NCI-H1092 treated with DMSO at 0.1 percent for 48 hours (cell line): ENCODE results near the gene PSTPIP2.
A peak's percentile ranks its signal among the peaks of the same experiment; 100 is the strongest.
"Not testable (repeated sequence)": the region's sequence is repeated elsewhere in the genome, so short reads cannot be mapped to it uniquely, and the experiment has no call there.

ENCODE experiments used
- DNase-seq: peaks from one replicate; lab custom pipeline; 2025; lab: John Stamatoyannopoulos, UW

Gene PSTPIP2

GRCh38 chr18:45984546-45985235 lies 87.4 kb downstream of the PSTPIP2 start:
- no peak for DNase-seq

DNA sequence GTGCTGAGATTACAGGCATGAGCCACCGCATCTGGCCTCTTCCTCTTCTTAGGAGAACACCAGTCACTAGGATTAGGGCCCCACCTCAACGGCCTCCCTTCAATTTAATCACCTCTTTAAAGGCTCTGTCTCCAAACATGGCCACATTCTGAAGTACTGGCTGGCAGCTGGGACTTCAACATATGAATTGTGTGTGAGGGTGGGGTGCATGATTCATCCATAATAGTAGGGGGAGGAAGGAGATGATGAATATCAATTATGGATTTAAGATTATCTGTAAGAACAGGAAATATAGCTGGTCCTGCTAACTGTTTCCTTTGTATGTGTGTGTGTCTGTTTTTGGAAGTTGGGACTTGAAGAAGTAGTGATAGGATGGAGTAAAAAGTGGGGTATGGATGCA lies 90.2 kb downstream of the PSTPIP2 start:
- DNase-seq: no peak

DNA sequence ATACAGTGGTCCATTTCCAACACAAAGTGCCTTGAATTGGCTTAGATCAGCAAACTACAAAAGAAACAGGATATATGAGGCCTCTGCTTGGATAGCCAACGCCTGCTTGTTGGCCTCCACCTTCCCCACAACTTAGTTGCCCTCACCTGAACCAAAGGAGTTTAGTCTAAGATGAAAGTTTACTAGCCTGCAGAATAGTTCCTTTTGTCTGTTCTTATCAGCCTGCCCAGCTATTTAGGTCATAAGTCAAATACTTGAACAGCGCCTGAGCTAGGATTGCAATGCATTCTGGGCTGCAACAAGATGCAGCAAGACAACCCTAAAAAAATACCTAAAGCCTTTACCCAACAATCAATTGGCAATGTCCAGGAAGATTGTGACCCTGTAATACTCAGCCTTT lies 91.8 kb downstream of the PSTPIP2 start:
- no peak for DNase-seq

GRCh38 chr18:45978084-45978483 lies 94.0 kb downstream of the PSTPIP2 start:
- no peak for DNase-seq

DNA sequence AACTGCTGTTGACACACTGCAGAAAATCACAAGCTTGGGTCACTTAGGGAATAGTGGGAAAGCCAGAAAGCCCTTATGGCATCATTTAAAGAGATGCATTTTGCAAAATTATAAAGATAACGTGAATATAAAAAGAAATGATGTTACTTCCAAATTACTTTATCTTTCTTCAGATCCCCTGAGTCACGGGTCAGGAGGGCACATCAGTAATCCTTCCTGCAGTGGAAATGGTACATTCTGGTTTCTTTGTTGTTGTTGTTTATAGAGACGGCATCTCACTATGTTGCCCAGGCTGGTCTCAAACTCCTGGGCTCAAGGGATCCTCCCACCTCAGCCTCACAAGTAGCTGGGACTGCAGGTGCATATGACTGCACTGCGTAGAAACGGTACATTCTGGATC lies 95.1 kb downstream of the PSTPIP2 start:
- DNase-seq: no peak

- DNase-seq: no peak
Measured at GRCh38 chr18:45976566-45976965, 95.5 kb downstream of the PSTPIP2 start.

DNA sequence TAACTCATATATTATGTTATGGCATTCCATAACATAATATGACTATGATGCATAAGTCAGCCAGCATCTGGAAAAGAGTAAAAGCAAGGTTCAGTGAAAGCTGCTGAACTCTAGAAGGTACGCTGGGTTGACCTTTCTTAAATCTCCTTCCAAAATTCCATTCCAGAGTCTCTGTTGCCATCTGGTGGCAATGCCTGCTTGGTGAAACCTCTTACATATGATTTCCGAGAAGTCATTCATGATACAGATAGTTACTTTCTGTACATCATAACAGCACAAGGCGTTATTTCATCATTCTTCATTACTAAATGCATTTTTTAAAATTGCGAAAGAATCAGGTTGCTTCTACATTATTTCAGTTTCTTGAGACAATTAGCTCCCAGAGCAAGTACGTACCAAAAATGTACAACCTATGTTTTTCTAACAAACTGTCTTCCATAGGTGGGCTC lies 97.9 kb downstream of the PSTPIP2 start:
- peak; percentile 80 for DNase-seq

- peak; percentile 96 for DNase-seq
Measured at GRCh38 chr18:45967007-45967706, 104.9 kb downstream of the PSTPIP2 start, which contains the start of gene EPG5. EPG5 (minus strand) TSS chr18:45967329; CDS start chr18:45967239, 90 bp downstream.

DNA sequence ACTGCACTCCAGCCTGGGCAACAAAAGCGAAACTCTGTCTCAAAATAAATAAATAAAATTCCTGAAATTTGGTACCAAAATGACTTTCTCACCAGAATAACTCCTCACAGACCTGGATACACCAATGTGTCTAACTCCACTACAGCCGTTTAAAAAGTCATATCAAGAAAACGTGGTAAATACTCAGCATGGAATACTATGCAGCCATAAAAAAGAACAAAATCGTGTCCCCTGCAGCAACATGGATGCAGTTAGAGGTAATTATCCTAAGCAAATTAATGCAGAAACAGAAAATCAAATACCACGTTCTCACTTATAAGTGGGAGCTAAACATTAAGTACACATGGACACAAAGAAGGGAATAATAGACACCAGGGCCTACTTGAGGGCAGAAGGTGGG lies 107.1 kb downstream of the PSTPIP2 start:
- DNase-seq: not testable (repeated sequence)

DNA sequence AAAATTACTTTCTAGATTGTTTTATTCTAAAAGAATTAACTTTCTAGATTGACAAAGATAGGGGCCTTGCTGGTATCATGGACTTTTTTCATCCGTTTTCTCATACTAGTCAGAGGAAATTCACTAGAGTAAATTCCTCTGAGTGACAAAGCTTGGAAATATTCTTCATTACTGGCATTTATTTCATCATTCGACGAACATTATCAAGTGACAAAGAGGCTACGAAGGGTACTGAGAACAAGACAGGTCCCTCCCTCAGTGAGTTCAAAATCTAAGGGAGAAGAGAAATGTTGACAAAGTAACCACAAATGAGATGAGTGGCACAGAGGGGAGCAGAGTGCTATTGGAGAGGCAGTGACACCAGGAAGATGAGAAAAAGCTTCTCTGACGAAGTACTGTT lies 109.2 kb downstream of the PSTPIP2 start:
- no peak for DNase-seq

GRCh38 chr18:45962461-45962860 lies 109.6 kb downstream of the PSTPIP2 start:
- no peak for DNase-seq

GRCh38 chr18:45959484-45959883 lies 112.6 kb downstream of the PSTPIP2 start:
- DNase-seq: not testable (repeated sequence)

DNA sequence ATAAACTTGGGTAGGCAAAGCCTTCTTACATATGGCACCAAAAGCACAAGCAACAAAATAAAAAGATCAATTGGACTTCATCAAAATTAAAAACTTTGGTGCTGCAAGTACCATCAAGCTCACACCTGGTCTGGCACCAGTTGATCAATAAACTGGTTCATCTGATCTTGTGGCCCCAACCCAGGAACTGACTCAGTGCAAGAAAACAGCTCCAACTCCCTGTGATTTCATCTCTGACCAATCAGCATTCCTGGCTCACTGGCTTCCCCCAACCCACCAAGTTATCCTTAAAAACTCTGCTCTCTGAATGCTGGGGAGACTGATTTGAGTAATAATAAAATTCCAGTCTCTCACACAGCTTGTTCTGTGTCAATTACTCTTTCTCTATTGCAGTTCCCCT lies 113.3 kb downstream of the PSTPIP2 start:
- no peak for DNase-seq

DNA sequence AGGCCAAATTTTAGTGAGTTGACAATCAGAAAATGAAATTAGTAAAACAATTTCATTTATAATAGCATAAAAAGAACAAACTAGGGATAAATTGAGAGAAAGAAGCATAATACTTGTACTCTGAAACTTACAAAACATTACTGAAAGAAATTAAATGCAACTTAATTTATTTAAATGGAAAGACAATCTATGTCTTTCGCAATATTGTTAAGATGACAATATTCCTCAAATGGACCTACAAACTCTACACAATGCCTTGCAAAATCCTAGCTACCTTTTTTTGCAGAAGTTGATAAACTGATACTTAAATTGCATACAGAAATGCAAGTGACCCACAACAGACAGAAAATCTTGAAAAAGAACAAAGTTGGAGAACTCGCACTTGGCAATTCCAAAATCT lies 114.0 kb downstream of the PSTPIP2 start:
- DNase-seq: no peak

DNA sequence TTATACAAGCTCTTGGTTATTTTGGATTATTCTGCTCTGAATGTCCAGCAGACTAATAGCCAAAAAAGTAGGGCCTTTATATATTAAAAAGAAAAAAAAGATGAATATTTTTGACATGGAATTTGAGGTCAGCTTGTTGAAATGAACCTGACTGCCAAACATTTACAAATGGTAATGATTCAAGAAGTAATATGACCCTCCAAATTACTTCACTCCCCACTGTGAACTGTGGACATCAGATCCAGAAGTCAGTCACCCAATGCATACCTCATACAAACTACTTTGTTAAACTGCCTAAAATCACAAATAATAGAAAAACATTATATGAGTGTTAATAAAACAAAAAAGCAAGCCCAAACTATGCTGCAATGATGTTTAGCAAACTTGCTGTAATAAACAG lies 115.0 kb downstream of the PSTPIP2 start:
- DNase-seq: no peak

GRCh38 chr18:45954070-45954934 lies 117.8 kb downstream of the PSTPIP2 start:
- no peak for DNase-seq

DNA sequence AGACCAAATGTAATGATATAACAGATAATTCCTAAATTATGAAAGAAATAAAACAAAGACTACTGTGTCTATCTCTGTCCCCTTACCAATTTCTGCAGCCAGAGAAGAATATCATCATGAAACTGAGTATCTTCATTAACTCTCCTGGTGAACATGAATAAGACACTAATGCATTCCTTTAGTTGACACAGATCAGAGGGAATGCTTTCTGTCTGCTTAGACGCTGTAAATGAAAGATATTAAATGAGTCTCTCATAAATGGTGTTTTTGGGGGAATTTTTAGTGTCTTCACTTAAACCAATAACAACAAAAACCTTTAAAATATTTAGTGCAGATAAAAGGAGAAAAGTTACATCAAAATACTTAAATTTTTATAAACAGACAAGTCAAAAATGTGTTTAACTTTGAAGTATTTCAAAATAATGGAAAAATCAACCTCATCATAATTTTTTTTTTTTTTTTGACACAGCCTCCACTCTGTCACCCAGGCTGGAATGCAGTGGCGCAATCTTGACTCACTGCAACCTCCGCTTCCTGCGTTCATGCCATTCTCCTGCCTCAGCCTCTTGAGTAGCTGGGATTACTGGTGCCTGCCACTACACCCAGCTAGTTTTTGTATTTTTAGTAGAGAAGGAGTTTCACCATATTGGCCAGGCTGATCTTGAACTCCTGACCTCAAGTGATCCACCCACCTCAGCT lies 120.9 kb downstream of the PSTPIP2 start:
- no peak for DNase-seq

DNA sequence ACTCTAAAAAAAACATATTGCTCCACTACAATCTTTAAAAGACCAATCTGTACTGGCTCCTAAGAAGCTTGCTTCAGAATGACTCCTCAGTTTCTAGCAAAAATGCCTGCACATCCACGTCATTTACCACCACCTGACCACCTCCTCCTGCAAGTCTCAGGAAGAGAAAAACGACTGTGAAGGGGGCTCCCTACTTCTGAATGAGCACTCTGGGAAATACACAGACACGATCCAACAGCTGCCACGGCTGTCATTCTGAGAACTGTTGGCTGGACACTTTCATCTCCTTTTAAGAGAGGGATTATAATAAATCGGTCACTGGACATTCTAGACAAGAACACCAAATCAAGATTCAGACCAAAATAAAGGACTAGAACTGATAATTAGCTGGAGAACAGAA lies 126.4 kb downstream of the PSTPIP2 start:
- no peak for DNase-seq

GRCh38 chr18:45940724-45941123 lies 131.3 kb downstream of the PSTPIP2 start:
- DNase-seq: no peak

- DNase-seq: no peak
Measured at GRCh38 chr18:45939236-45939635, 132.8 kb downstream of the PSTPIP2 start.

GRCh38 chr18:45938488-45938935 lies 133.5 kb downstream of the PSTPIP2 start:
- no peak for DNase-seq
